Endothelial cell of umbilical vein (primary cell): ENCODE measurements around the gene IL36B.

Experiments used
- EZH2 ChIP-seq: IDR thresholded peaks from 2 replicates; pipeline ENCODE4 v1.6.1; 2012; ENCODE audit warnings: borderline replicate concordance, low read depth, mild to moderate bottlenecking, moderate library complexity, low read length, inconsistent platforms; ENCODE audit not compliant: severe bottlenecking
- JUN ChIP-seq: IDR thresholded peaks from 2 replicates; pipeline ENCODE4 v1.6.1; 2011; ENCODE audit warnings: borderline replicate concordance, low read depth; ENCODE audit not compliant: insufficient read length, insufficient read depth
- MYC ChIP-seq: IDR thresholded peaks from one replicate; pipeline ENCODE4 v1.6.1; 2011; ENCODE audit warnings: mild to moderate bottlenecking, low read depth, low read length
- POLR2A ChIP-seq: IDR thresholded peaks from 2 replicates; pipeline ENCODE4 v1.6.1; 2012; ENCODE audit warnings: low read depth, mild to moderate bottlenecking, control low read depth, low read length
- POLR2AphosphoS5 ChIP-seq: IDR thresholded peaks from 2 replicates; pipeline ENCODE4 v1.6.1; 2012; ENCODE audit warnings: low read depth, mild to moderate bottlenecking, control low read depth, low read length, moderate library complexity; ENCODE audit not compliant: insufficient read depth
- TF ChIP-seq, protein P1 (sequence below), 2 donors: IDR thresholded peaks; 1 replicate in 1 of 2; 2 replicates in 1 of 2; pipeline ENCODE4 v1.5.1; 2011; ENCODE audit warnings: low read length in 2 of 2, mild to moderate bottlenecking in 2 of 2, moderate library complexity in 2 of 2, control low read depth in 1 of 2, inconsistent platforms in 1 of 2, low read depth in 1 of 2; ENCODE audit not compliant: insufficient read depth in 1 of 2; ENCODE audit errors: extremely low read depth in 1 of 2
- TF ChIP-seq, protein P2 (sequence below): IDR thresholded peaks from 2 replicates; pipeline ENCODE4 v1.6.1; 2011; ENCODE audit not compliant: insufficient read depth, insufficient read length

DNA sequence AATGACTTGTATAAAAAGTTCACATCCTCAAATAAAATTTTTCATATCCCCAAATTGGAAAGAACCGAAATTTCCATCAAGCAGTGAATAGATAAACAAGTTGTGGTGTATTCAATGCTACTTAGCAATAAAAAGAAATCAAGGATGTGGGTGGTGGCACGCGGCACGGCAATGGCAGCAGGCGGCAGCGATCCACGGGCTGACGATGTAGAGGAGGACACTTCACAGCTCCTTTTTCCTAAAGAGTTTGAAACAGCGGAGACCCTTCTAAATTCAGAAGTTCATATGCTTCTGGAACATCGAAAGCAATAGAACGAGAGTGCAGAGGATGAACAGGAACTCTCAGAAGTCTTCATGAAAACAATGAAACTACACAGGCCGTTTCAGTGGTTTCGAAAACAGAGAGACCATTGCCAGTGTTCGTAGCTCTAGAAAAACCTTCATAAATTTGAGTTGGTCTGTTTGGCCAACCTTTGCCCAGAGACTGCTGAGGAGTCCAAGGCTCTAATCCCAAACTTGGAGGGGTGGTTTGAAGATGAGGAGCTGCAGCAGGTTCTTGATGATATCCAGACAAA lies 57.2 kb downstream of the IL36B start:
- no peak for TF ChIP-seq MYC
- TF ChIP-seq EZH2: no peak
- no peak for TF ChIP-seq POLR2A
- TF ChIP-seq, protein P1, sequence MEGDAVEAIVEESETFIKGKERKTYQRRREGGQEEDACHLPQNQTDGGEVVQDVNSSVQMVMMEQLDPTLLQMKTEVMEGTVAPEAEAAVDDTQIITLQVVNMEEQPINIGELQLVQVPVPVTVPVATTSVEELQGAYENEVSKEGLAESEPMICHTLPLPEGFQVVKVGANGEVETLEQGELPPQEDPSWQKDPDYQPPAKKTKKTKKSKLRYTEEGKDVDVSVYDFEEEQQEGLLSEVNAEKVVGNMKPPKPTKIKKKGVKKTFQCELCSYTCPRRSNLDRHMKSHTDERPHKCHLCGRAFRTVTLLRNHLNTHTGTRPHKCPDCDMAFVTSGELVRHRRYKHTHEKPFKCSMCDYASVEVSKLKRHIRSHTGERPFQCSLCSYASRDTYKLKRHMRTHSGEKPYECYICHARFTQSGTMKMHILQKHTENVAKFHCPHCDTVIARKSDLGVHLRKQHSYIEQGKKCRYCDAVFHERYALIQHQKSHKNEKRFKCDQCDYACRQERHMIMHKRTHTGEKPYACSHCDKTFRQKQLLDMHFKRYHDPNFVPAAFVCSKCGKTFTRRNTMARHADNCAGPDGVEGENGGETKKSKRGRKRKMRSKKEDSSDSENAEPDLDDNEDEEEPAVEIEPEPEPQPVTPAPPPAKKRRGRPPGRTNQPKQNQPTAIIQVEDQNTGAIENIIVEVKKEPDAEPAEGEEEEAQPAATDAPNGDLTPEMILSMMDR (IDR thresholded peaks at IDR 0.05; ENCODE audit: extremely low read depth in 1 of 2, insufficient read depth in 1 of 2, low read depth in 1 of 2, low read length in 2 of 2): no peak
- TF ChIP-seq, protein P2, sequence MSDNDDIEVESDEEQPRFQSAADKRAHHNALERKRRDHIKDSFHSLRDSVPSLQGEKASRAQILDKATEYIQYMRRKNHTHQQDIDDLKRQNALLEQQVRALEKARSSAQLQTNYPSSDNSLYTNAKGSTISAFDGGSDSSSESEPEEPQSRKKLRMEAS: no peak
- no peak for TF ChIP-seq POLR2AphosphoS5
- TF ChIP-seq JUN: no peak
